Measurements from ENCODE around the gene NPVF. TPM values are rescaled to one million over a fixed set of nuclear protein-coding genes. Genes with fewer than 3 reads are reported as not detected.

The NPVF gene
- polyA plus RNA-seq, 2 of the 4 experiments (the other 2 are of a cell fraction): not detected

- TF ChIP-seq ZSCAN20 (CRISPR knock-in tag; IDR thresholded peaks at IDR 0.05) (no peak), CHD4 (IDR thresholded peaks at IDR 0.05; ENCODE audit: borderline replicate concordance) (no peak), PBX3 (IDR thresholded peaks at IDR 0.05) (no peak), CTCF (IDR thresholded peaks at IDR 0.05) (peak; percentile 85), ELK1 (IDR thresholded peaks at IDR 0.05; ENCODE audit: low read depth, low read length) (no peak), KDM1A (IDR thresholded peaks at IDR 0.05; ENCODE audit: low read depth) (no peak), RNF2 (IDR thresholded peaks at IDR 0.05; ENCODE audit: borderline replicate concordance, low read depth) (no peak), MYC (IDR thresholded peaks at IDR 0.05; ENCODE audit: borderline replicate concordance, low read length) (no peak), MAX (IDR thresholded peaks at IDR 0.05) (no peak; the same call in 1 of the 2 replicates), NPAS2 (CRISPR knock-in tag; IDR thresholded peaks at IDR 0.05; ENCODE audit: borderline replicate concordance) (no peak), E2F6 (IDR thresholded peaks at IDR 0.05; ENCODE audit: borderline replicate concordance, low read depth) (0 out of 2 replicates have a peak, but pooled peaks have one; percentile 29), HMGXB4 (CRISPR knock-in tag; IDR thresholded peaks at IDR 0.05; ENCODE audit: borderline replicate concordance) (no peak), GATA3 (IDR thresholded peaks at IDR 0.05; ENCODE audit: borderline replicate concordance) (no peak), FOSB (CRISPR knock-in tag; IDR thresholded peaks at IDR 0.05) (no peak), MAFK (IDR thresholded peaks at IDR 0.05; ENCODE audit: partially characterized antibody) (no peak), KDM5A (IDR thresholded peaks at IDR 0.05) (no peak), SREBF2 (IDR thresholded peaks at IDR 0.05) (no peak), HEYL (CRISPR knock-in tag; IDR thresholded peaks at IDR 0.05) (no peak), HES2 (IDR thresholded peaks at IDR 0.05) (no peak), ZC3H11A (IDR thresholded peaks at IDR 0.05) (no peak), TP53 (CRISPR knock-in tag; IDR thresholded peaks at IDR 0.05) (no peak), FOXS1 (CRISPR knock-in tag; IDR thresholded peaks at IDR 0.05) (no peak), CBX2 (IDR thresholded peaks at IDR 0.05; ENCODE audit: borderline replicate concordance, low read depth) (no peak), EHMT2 (IDR thresholded peaks at IDR 0.05; ENCODE audit: low read depth) (no peak), MAZ (IDR thresholded peaks at IDR 0.05; ENCODE audit: borderline replicate concordance, low read depth, low read length) (no peak), JUNB (IDR thresholded peaks at IDR 0.05) (no peak), ESRRA (IDR thresholded peaks at IDR 0.05; ENCODE audit: borderline replicate concordance, low read length) (no peak)
Observed at GRCh38 chr7:25179771-25180591, 48.3 kb downstream of the NPVF start (continued).
